NCI-H1930 (cell line): ENCODE measurements around the gene PCSK2.
"Not testable (repeated sequence)": the region's sequence is repeated elsewhere in the genome, so short reads cannot be mapped to it uniquely, and the experiment has no call there.

ENCODE experiments used
- DNase-seq, 2 experiments: peaks; one replicate each; lab custom pipeline; 2025; lab: John Stamatoyannopoulos, UW

Gene PCSK2

GRCh38 chr20:17226410-17227218 lies at the start of gene PCSK2:
TSS of gene PCSK2 (plus strand) at chr20:17227040. CDS start at chr20:17227306, 266 bp downstream.
- DNase-seq: peak; percentile 95 to 97

GRCh38 chr20:17177341-17177740 lies 49.5 kb upstream of the PCSK2 start:
- no peak for DNase-seq

- no peak for DNase-seq
Measured at GRCh38 chr20:17179840-17180239, 47.0 kb upstream of the PCSK2 start.

GRCh38 chr20:17189976-17190695 lies 36.7 kb upstream of the PCSK2 start:
- no peak for DNase-seq

- no peak for DNase-seq
Measured at GRCh38 chr20:17197041-17197440, 29.8 kb upstream of the PCSK2 start.

GRCh38 chr20:17202030-17202429 lies 24.8 kb upstream of the PCSK2 start:
- DNase-seq: no peak

GRCh38 chr20:17202673-17203072 lies 24.2 kb upstream of the PCSK2 start:
- DNase-seq: no peak

- DNase-seq: no peak
Measured at GRCh38 chr20:17205084-17205813, 21.6 kb upstream of the PCSK2 start.

GRCh38 chr20:17210387-17210786 lies 16.5 kb upstream of the PCSK2 start:
- no peak for DNase-seq

GRCh38 chr20:17210983-17211382 lies 15.9 kb upstream of the PCSK2 start:
- DNase-seq: no peak

GRCh38 chr20:17215167-17215566 lies 11.7 kb upstream of the PCSK2 start:
- no peak for DNase-seq

- not testable (repeated sequence) for DNase-seq
Measured at GRCh38 chr20:17219856-17220255, 7.0 kb upstream of the PCSK2 start.

- no peak for DNase-seq
Measured at GRCh38 chr20:17223553-17223952, 3.3 kb upstream of the PCSK2 start.

- peak; percentile 15 to 30 for DNase-seq
Measured at GRCh38 chr20:17225851-17226409, 910 bp upstream of the PCSK2 start.

GRCh38 chr20:17227219-17227575 lies 357 bp downstream of the PCSK2 start:
- DNase-seq: no peak

- DNase-seq: peak in 1 of 2 experiments; percentile 12
Measured at GRCh38 chr20:17227669-17228623, 1.1 kb downstream of the PCSK2 start.

GRCh38 chr20:17228624-17229061 lies 1.8 kb downstream of the PCSK2 start:
- DNase-seq: no peak

- DNase-seq: no peak
Measured at GRCh38 chr20:17229256-17229655, 2.4 kb downstream of the PCSK2 start.

- DNase-seq: no peak
Measured at GRCh38 chr20:17233626-17234025, 6.8 kb downstream of the PCSK2 start.

- no peak for DNase-seq
Measured at GRCh38 chr20:17236766-17237165, 9.9 kb downstream of the PCSK2 start.

GRCh38 chr20:17248224-17248623 lies 21.4 kb downstream of the PCSK2 start:
- no peak for DNase-seq
